Measurements from ENCODE around the gene PIGM.

The PIGM gene

GRCh38 chr1:160049101-160049500, 17.3 kb upstream of the PIGM start:
- in situ Hi-C loops (cut with HindIII; ENCODE audit: low sequenced_read_pairs) = no loop called here
- H3K4me3 ChIP-seq (ENCODE audit: low read depth, low read length) = no peak overlapping the region
- DNase-seq (ENCODE audit: low read depth, low spot score) = no peak
- no peak for TF ChIP-seq CTCF (IDR thresholded peaks at IDR 0.05; ENCODE audit: low read depth, low read length)

- in situ Hi-C loops (cut with HindIII; ENCODE audit: low sequenced_read_pairs) = no loop called here
- no peak overlapping the region for H3K4me3 ChIP-seq (ENCODE audit: low read depth, low read length)
- TF ChIP-seq CTCF (IDR thresholded peaks at IDR 0.05; ENCODE audit: low read depth, low read length) = no peak
- no peak for DNase-seq (ENCODE audit: low read depth, low spot score)
Observed at GRCh38 chr1:160048335-160048734, 16.5 kb upstream of the PIGM start.

GRCh38 chr1:160047111-160047991, 15.6 kb upstream of the PIGM start:
- in situ Hi-C loops (cut with HindIII; ENCODE audit: low sequenced_read_pairs) = no loop called here
- DNase-seq (ENCODE audit: low read depth, low spot score) = no peak
- H3K4me3 ChIP-seq (ENCODE audit: low read depth, low read length) = no peak overlapping the region
- no peak for TF ChIP-seq CTCF (IDR thresholded peaks at IDR 0.05; ENCODE audit: low read depth, low read length)

GRCh38 chr1:160046494-160047110, 14.8 kb upstream of the PIGM start:
- TF ChIP-seq CTCF (IDR thresholded peaks at IDR 0.05; ENCODE audit: low read depth, low read length) = peak; percentile 66
- in situ Hi-C loops (cut with HindIII; ENCODE audit: low sequenced_read_pairs) = no loop called here
- H3K4me3 ChIP-seq (ENCODE audit: low read depth, low read length) = no peak overlapping the region
- DNase-seq (ENCODE audit: low read depth, low spot score) = peak; percentile 33

- H3K4me3 ChIP-seq (ENCODE audit: low read depth, low read length) = no peak overlapping the region
- no peak for TF ChIP-seq CTCF (IDR thresholded peaks at IDR 0.05; ENCODE audit: low read depth, low read length)
- DNase-seq (ENCODE audit: low read depth, low spot score) = no peak
- in situ Hi-C loops (cut with HindIII; ENCODE audit: low sequenced_read_pairs) = no loop called here
Observed at GRCh38 chr1:160045653-160046052, 13.9 kb upstream of the PIGM start.

GRCh38 chr1:160043543-160043942, 11.8 kb upstream of the PIGM start:
- in situ Hi-C loops (cut with HindIII; ENCODE audit: low sequenced_read_pairs) = no loop called here
- H3K4me3 ChIP-seq (ENCODE audit: low read depth, low read length) = no peak overlapping the region
- DNase-seq (ENCODE audit: low read depth, low spot score) = no peak
- TF ChIP-seq CTCF (IDR thresholded peaks at IDR 0.05; ENCODE audit: low read depth, low read length) = no peak

All from astrocyte of the spinal cord (primary cell).